ENCODE measurements around the gene ATP6V1D.

DNA sequence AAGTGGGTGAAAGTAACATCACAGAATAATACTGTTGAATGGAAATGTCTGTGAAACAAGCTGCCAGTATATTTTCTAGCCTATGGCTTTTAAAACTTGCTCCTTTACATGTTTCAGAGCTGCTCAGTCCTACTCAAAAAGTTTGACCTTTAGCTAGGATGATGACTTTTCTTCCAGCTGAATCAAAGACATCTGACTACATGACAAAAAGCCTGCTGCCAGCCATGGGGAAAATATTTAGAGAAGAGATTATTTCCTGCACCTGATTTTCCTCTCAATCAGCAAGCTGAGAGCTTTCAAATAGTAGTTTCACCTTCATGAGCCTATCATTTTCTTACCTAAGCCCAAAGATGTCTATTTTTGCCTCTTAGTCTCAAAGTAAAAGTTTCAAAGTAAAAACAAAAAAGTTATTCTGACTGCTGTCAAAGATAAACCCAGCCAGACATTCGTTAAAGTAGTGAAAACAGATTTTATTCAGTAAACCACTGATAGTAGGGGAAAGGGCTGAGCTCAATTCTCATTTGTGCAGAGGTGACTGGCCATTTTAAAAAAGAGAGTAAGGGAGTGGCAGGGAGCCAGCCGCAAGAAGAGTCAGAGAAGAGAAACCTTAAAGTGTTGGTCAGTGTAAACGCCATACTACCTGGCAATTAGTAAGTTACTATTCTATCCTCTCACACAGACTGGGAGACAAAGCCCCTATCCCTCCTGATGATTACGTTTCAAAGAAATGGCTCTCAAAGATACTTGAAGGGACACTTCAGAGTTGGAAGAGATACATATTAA, 2.2 kb downstream of the ATP6V1D start:
- TF ChIP-seq POLR2AphosphoS5 (IDR thresholded peaks at IDR 0.05; ENCODE audit: low read depth, low read length) (no peak), TAF1 (IDR thresholded peaks at IDR 0.05; ENCODE audit: borderline replicate concordance, low read depth, low read length) (no peak)
